Gastrocnemius medialis (tissue), 4 donors: ENCODE results near the gene ARF1.

Experiments
- CTCF ChIP-seq, 5 experiments: fragments of 450-650 bp in 3 of 5; fragments of 200-600 bp in 2 of 5; sonication (generic) in 2 of 5; IDR thresholded peaks in 4 of 5; conservative IDR thresholded peaks in 1 of 5; 1 replicate in 4 of 5; 2 replicates in 1 of 5; pipeline ENCODE4 v1.5.1; 2016 to 2019; ENCODE audit warnings: antibody characterized with exemption in 5 of 5, mild to moderate bottlenecking in 3 of 5, moderate library complexity in 3 of 5
- POLR2A ChIP-seq, 2 donors: fragments of 450-650 bp; IDR thresholded peaks; one replicate each; pipeline ENCODE4 v1.6.1; 2017; ENCODE audit warnings: antibody characterized with exemption in 2 of 2, mild to moderate bottlenecking in 2 of 2, moderate library complexity in 2 of 2

- TF ChIP-seq CTCF (IDR thresholded peaks at IDR 0.05 in 4 of 5, conservative IDR thresholded peaks at IDR 0.05 in 1 of 5) = no peak
- no peak for TF ChIP-seq POLR2A (IDR thresholded peaks at IDR 0.05)
Observed at GRCh38 chr1:228123505-228123904, 41.0 kb downstream of the ARF1 start.
